K562 (cell line): ENCODE data around the gene BLTP3A. TPM values are rescaled to one million over a fixed set of nuclear protein-coding genes. Genes with fewer than 3 reads are reported as not detected.

Experiments used
- CHD1 ChIP-seq: fragments of 200-600 bp; sonication (generic); IDR thresholded peaks from one replicate; pipeline ENCODE4 v1.6.1; 2012; ENCODE audit warnings: mild to moderate bottlenecking, moderate library complexity, low read length, inconsistent platforms
- CHD7 ChIP-seq: fragments of 200-600 bp; sonication (generic); IDR thresholded peaks from one replicate; pipeline ENCODE4 v1.6.1; 2012; ENCODE audit warnings: mild to moderate bottlenecking, low read depth, low read length, inconsistent platforms
- CLOCK ChIP-seq: fragments of 250-450 bp; sonication (Bioruptor Pico); IDR thresholded peaks from 2 replicates; pipeline ENCODE4 v1.4.0; 2020; ENCODE audit warnings: mild to moderate bottlenecking, moderate library complexity, borderline replicate concordance
- FOXK2 ChIP-seq, 2 experiments: fragments of 450-650 bp; IDR thresholded peaks in 1 of 2; conservative IDR thresholded peaks in 1 of 2; 2 replicates each; pipeline ENCODE4 v1.6.1; 2016; ENCODE audit warnings: low read depth in 2 of 2, mild to moderate bottlenecking in 1 of 2
- FOXP4 ChIP-seq: sonication (generic); formaldehyde crosslinking; IDR thresholded peaks from 2 replicates; pipeline ENCODE4 v1.8.0; 2022; ENCODE audit warnings: mild to moderate bottlenecking, missing genetic modification reagents, borderline replicate concordance
- GTF2F1 ChIP-seq: IDR thresholded peaks from 2 replicates; pipeline ENCODE4 v1.6.1; 2011; ENCODE audit warnings: low read depth, low read length, improper control_type of control experiment
- MTA1 ChIP-seq: fragments of 450-650 bp; IDR thresholded peaks from 2 replicates; pipeline ENCODE4 v1.6.1; 2017; ENCODE audit warnings: borderline replicate concordance
- RBM17 ChIP-seq: fragments of 200-400 bp; formaldehyde crosslinking; IDR thresholded peaks from 2 replicates; pipeline ENCODE4 v1.6.1; 2017; ENCODE audit warnings: low read depth, mild to moderate bottlenecking, low read length, borderline replicate concordance
- RBM22 ChIP-seq: fragments of 200-400 bp; formaldehyde crosslinking; IDR thresholded peaks from 2 replicates; pipeline ENCODE4 v1.6.1; 2018; ENCODE audit warnings: low read length, low read depth; ENCODE audit not compliant: poor library complexity, severe bottlenecking
- RFX1 ChIP-seq: fragments of 450-650 bp; IDR thresholded peaks from 2 replicates; pipeline ENCODE4 v1.6.1; 2016; ENCODE audit warnings: mild to moderate bottlenecking, moderate library complexity
- SOX6 ChIP-seq: fragments of 450-650 bp; IDR thresholded peaks from 2 replicates; pipeline ENCODE4 v1.6.1; 2014; ENCODE audit warnings: mild to moderate bottlenecking
- ZNF316 ChIP-seq: fragments of 450-650 bp; IDR thresholded peaks from 2 replicates; pipeline ENCODE4 v1.6.1; 2016
- polyA plus RNA-seq, 8 experiments: library from polyadenylated mRNA; depleted of rRNA in 4 of 8; stranded (reverse) in 5 of 8; unstranded in 3 of 8; fragments of >200 nt; fragmentation: Nextera tagmentation in 2 of 8; fragmentation: Illumina TruSeq in 1 of 8; extraction: Ambion mirVana in 2 of 8; extraction: Trizol in 1 of 8; gene quantifications; 2 replicates each; pipeline versions ENCODE4 v1.2.1 to v1.2.3, GENCODE V29; 2011 to 2014; ENCODE audit warnings: inconsistent platforms in 1 of 8, missing spikeins in 1 of 8
- total RNA-seq, 7 experiments: library from RNA; depleted of rRNA in 6 of 7; stranded (reverse); fragments of >200 nt in 6 of 7; fragmentation: Illumina TruSeq in 2 of 7; extraction: Trizol in 2 of 7; gene quantifications; 2 replicates each; pipeline versions ENCODE4 v1.2.1 to v1.2.3, GENCODE V29; 2011 to 2021; ENCODE audit warnings: low replicate concordance in 1 of 7

The BLTP3A gene
- total and polyA plus RNA-seq, 9 of the 15 experiments (the other 6 are each of a cell fraction or from before 2014, with no cell fraction given), result 7.5 to 34.6 (median 15.5) TPM

GRCh38 chr6:34791164-34791700 is 651 bp upstream of the BLTP3A start (continued):
- no peak for TF ChIP-seq CHD7
- TF ChIP-seq RBM17, result no peak
- TF ChIP-seq FOXP4, result no peak
- peak; percentile 30 for TF ChIP-seq CHD1
- TF ChIP-seq SOX6, result no peak; the same call in 1 of the 2 replicates
- no peak for TF ChIP-seq MTA1
- TF ChIP-seq ZNF316, result no peak
- no peak for TF ChIP-seq GTF2F1
- TF ChIP-seq CLOCK (CRISPR knock-in tag), result no peak
- TF ChIP-seq FOXK2 (conservative IDR thresholded peaks at IDR 0.05 in 1 of 2, IDR thresholded peaks at IDR 0.05 in 1 of 2; ENCODE audit: low read depth in 2 of 2), result peak in 1 of 2 experiments; percentile 27; a peak in 1 of 4 replicates
- TF ChIP-seq RBM22, result no peak
- no peak for TF ChIP-seq RFX1
